ENCODE data around the gene STAC.

DNA sequence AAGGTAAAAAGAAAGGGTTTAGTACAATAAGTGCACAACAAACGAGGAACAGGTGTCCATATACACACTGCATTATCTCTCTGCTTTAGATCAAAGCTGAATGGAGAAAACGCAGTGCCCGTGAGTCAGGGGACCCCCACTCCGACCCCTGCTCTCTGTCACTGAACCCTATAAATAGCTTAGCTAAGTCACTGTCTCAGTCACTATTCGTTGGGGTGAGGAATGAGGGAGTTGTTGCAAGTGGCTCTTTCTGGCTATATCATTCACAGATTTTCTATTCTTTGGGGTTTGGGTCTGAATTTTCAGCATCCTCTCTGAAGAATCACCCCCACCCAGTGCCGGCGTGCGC lies 458 bp upstream of the STAC start:
- TF ChIP-seq RAD21 (IDR thresholded peaks at IDR 0.05) = no peak
- TF ChIP-seq SP1 (IDR thresholded peaks at IDR 0.05) = no peak
- TF ChIP-seq, protein P1, sequence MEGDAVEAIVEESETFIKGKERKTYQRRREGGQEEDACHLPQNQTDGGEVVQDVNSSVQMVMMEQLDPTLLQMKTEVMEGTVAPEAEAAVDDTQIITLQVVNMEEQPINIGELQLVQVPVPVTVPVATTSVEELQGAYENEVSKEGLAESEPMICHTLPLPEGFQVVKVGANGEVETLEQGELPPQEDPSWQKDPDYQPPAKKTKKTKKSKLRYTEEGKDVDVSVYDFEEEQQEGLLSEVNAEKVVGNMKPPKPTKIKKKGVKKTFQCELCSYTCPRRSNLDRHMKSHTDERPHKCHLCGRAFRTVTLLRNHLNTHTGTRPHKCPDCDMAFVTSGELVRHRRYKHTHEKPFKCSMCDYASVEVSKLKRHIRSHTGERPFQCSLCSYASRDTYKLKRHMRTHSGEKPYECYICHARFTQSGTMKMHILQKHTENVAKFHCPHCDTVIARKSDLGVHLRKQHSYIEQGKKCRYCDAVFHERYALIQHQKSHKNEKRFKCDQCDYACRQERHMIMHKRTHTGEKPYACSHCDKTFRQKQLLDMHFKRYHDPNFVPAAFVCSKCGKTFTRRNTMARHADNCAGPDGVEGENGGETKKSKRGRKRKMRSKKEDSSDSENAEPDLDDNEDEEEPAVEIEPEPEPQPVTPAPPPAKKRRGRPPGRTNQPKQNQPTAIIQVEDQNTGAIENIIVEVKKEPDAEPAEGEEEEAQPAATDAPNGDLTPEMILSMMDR (IDR thresholded peaks at IDR 0.05; ENCODE audit: low read depth, low read length, missing input control) = no peak
- TF ChIP-seq GABPA (IDR thresholded peaks at IDR 0.05 in 1 of 2, conservative IDR thresholded peaks at IDR 0.05 in 1 of 2) = no peak
